Gastrocnemius medialis (tissue), 4 donors: Measurements from ENCODE around the gene CLDN4.

Experiments
- POLR2A ChIP-seq, 2 donors: fragments of 450-650 bp; IDR thresholded peaks; one replicate each; pipeline ENCODE4 v1.6.1; 2017; ENCODE audit warnings: antibody characterized with exemption in 2 of 2, mild to moderate bottlenecking in 2 of 2, moderate library complexity in 2 of 2
- TF ChIP-seq, protein P1 (sequence below), 5 experiments: fragments of 450-650 bp in 3 of 5; fragments of 200-600 bp in 2 of 5; sonication (generic) in 2 of 5; IDR thresholded peaks in 4 of 5; conservative IDR thresholded peaks in 1 of 5; 1 replicate in 4 of 5; 2 replicates in 1 of 5; pipeline ENCODE4 v1.5.1; 2016 to 2019; ENCODE audit warnings: antibody characterized with exemption in 5 of 5, mild to moderate bottlenecking in 3 of 5, moderate library complexity in 3 of 5

DNA sequence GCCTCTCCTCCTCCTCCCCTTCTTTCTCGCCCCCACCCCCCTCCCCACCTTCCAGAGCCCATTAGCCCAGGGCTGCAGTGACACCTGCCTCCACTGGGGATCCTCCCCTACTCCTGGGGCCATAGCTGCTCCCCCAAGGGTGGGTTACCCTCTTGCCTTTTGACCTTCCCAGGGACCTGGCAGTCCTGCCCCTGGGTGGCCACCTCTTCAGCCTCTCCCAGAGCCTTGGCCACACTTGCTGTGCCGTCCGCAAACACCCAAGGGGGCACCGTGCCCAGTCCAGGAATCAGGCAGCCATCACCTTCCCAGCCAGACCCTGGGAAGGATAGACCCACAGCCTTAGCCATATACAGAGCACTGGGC lies 19.8 kb upstream of the CLDN4 start:
- TF ChIP-seq, protein P1, sequence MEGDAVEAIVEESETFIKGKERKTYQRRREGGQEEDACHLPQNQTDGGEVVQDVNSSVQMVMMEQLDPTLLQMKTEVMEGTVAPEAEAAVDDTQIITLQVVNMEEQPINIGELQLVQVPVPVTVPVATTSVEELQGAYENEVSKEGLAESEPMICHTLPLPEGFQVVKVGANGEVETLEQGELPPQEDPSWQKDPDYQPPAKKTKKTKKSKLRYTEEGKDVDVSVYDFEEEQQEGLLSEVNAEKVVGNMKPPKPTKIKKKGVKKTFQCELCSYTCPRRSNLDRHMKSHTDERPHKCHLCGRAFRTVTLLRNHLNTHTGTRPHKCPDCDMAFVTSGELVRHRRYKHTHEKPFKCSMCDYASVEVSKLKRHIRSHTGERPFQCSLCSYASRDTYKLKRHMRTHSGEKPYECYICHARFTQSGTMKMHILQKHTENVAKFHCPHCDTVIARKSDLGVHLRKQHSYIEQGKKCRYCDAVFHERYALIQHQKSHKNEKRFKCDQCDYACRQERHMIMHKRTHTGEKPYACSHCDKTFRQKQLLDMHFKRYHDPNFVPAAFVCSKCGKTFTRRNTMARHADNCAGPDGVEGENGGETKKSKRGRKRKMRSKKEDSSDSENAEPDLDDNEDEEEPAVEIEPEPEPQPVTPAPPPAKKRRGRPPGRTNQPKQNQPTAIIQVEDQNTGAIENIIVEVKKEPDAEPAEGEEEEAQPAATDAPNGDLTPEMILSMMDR (IDR thresholded peaks at IDR 0.05 in 4 of 5, conservative IDR thresholded peaks at IDR 0.05 in 1 of 5), result no peak
- no peak for TF ChIP-seq POLR2A (IDR thresholded peaks at IDR 0.05)
